SK-N-SH treated with all-trans-retinoic acid at 6 μM for 48 hours (cell line): ENCODE measurements around the gene FRMD1.

Experiments
- ATAC-seq: fragments of 200-7000 bp; cut with Tn5 transposase; 3 replicates; pipeline ENCODE4 v1.9.1; 2020; ENCODE audit warnings: mild to moderate bottlenecking, moderate library complexity
- ARNTL ChIP-seq: fragments of 450-650 bp; formaldehyde crosslinking; IDR thresholded peaks from 2 replicates; pipeline ENCODE4 v1.5.0; 2020; ENCODE audit warnings: low read depth, mild to moderate bottlenecking, moderate library complexity, borderline replicate concordance
- BACH2 ChIP-seq: fragments of 250-450 bp; sonication (Bioruptor Pico); IDR thresholded peaks from 2 replicates; pipeline ENCODE4 v1.9.0; 2021; ENCODE audit warnings: mild to moderate bottlenecking, borderline replicate concordance
- CSDC2 ChIP-seq: fragments of 250-450 bp; sonication (Bioruptor Pico); IDR thresholded peaks from 2 replicates; pipeline ENCODE4 v1.5.0; 2020; ENCODE audit warnings: mild to moderate bottlenecking, moderate library complexity
- ESRRG ChIP-seq: fragments of 250-450 bp; sonication (Bioruptor Pico); IDR thresholded peaks from 2 replicates; pipeline ENCODE4 v1.6.1; 2021; ENCODE audit warnings: mild to moderate bottlenecking
- GLIS3 ChIP-seq: fragments of 250-450 bp; sonication (Bioruptor Pico); IDR thresholded peaks from 2 replicates; pipeline ENCODE4 v1.5.0; 2020; ENCODE audit warnings: mild to moderate bottlenecking, moderate library complexity
- ISL1 ChIP-seq: fragments of 250-450 bp; sonication (Bioruptor Pico); IDR thresholded peaks from 2 replicates; pipeline ENCODE4 v2.1.2; 2022; ENCODE audit warnings: mild to moderate bottlenecking, moderate library complexity
- OSR1 ChIP-seq: fragments of 250-450 bp; sonication (Bioruptor Pico); IDR thresholded peaks from 2 replicates; pipeline ENCODE4 v1.8.0; 2022; ENCODE audit warnings: moderate library complexity, mild to moderate bottlenecking, inconsistent platforms
- PATZ1 ChIP-seq: fragments of 250-450 bp; sonication (Bioruptor Pico); IDR thresholded peaks from 2 replicates; pipeline ENCODE4 v1.8.0; 2020; ENCODE audit warnings: mild to moderate bottlenecking, moderate library complexity, borderline replicate concordance
- POU6F1 ChIP-seq: fragments of 250-450 bp; sonication (Bioruptor Pico); IDR thresholded peaks from 2 replicates; pipeline ENCODE4 v1.8.0; 2021; ENCODE audit warnings: low read depth, mild to moderate bottlenecking, moderate library complexity, borderline replicate concordance
- PPARA ChIP-seq: fragments of 250-450 bp; sonication (Bioruptor Pico); IDR thresholded peaks from 2 replicates; pipeline ENCODE4 v1.5.0; 2020; ENCODE audit warnings: mild to moderate bottlenecking, borderline replicate concordance
- RARB ChIP-seq: fragments of 250-450 bp; sonication (Bioruptor Pico); IDR thresholded peaks from 2 replicates; pipeline ENCODE4 v1.8.0; 2021; ENCODE audit warnings: mild to moderate bottlenecking, moderate library complexity
- SNAI2 ChIP-seq: fragments of 250-450 bp; sonication (Bioruptor Pico); IDR thresholded peaks from 2 replicates; pipeline ENCODE4 v1.5.0; 2020; ENCODE audit warnings: mild to moderate bottlenecking, moderate library complexity
- TCF4 ChIP-seq: fragments of 250-450 bp; sonication (Bioruptor Pico); IDR thresholded peaks from 2 replicates; pipeline ENCODE4 v1.8.0; 2021; ENCODE audit warnings: mild to moderate bottlenecking, moderate library complexity, borderline replicate concordance
- TOX ChIP-seq: fragments of 250-450 bp; sonication (Bioruptor Pico); IDR thresholded peaks from 2 replicates; pipeline ENCODE4 v1.8.0; 2021; ENCODE audit warnings: mild to moderate bottlenecking, moderate library complexity, borderline replicate concordance
- TSHZ2 ChIP-seq: fragments of 250-450 bp; sonication (Bioruptor Pico); IDR thresholded peaks from 2 replicates; pipeline ENCODE4 v1.5.0; 2020; ENCODE audit warnings: mild to moderate bottlenecking, moderate library complexity
- ZC3H10 ChIP-seq: fragments of 250-450 bp; sonication (Bioruptor Pico); IDR thresholded peaks from 2 replicates; pipeline ENCODE4 v1.5.1; 2021; ENCODE audit warnings: mild to moderate bottlenecking, moderate library complexity
- ZFP3 ChIP-seq: fragments of 250-450 bp; sonication (Bioruptor Pico); IDR thresholded peaks from 2 replicates; pipeline ENCODE4 v1.5.0; 2020; ENCODE audit warnings: mild to moderate bottlenecking, moderate library complexity
- ZNF565 ChIP-seq: fragments of 450-650 bp; formaldehyde crosslinking; conservative IDR thresholded peaks from 2 replicates; pipeline ENCODE4 v1.5.0; 2020; ENCODE audit warnings: low read depth, mild to moderate bottlenecking, moderate library complexity
- ZNF70 ChIP-seq: fragments of 450-650 bp; formaldehyde crosslinking; IDR thresholded peaks from 2 replicates; pipeline ENCODE4 v1.5.0; 2020; ENCODE audit warnings: mild to moderate bottlenecking, moderate library complexity

The FRMD1 gene

GRCh38 chr6:168021581-168021980, 57.4 kb downstream of the FRMD1 start (continued):
- TF ChIP-seq SNAI2 (CRISPR knock-in tag) (no peak), PPARA (CRISPR knock-in tag) (no peak)
- TF ChIP-seq, all 23 proteins: peak for 0

- TF ChIP-seq GLIS3 (no peak), BACH2 (no peak), ARNTL (CRISPR knock-in tag) (no peak), RARB (CRISPR knock-in tag) (no peak), TSHZ2 (CRISPR knock-in tag) (no peak), ESRRG (CRISPR knock-in tag) (no peak), ZNF70 (CRISPR knock-in tag) (no peak), ISL1 (no peak), ZFP3 (no peak), SNAI2 (CRISPR knock-in tag) (no peak), POU6F1 (CRISPR knock-in tag) (no peak), OSR1 (CRISPR knock-in tag) (no peak)
Measured at GRCh38 chr6:168020242-168020641, 58.8 kb downstream of the FRMD1 start.

GRCh38 chr6:168018664-168019063, 60.3 kb downstream of the FRMD1 start:
- ATAC-seq = no peak
- TF ChIP-seq TSHZ2 (CRISPR knock-in tag) (no peak), RARB (CRISPR knock-in tag) (no peak), POU6F1 (CRISPR knock-in tag) (no peak), ESRRG (CRISPR knock-in tag) (no peak), PPARA (CRISPR knock-in tag) (no peak), PATZ1 (no peak), TCF4 (CRISPR knock-in tag) (no peak), OSR1 (CRISPR knock-in tag) (no peak), SNAI2 (CRISPR knock-in tag) (no peak), CSDC2 (CRISPR knock-in tag) (no peak)

More at GRCh38 chr6:168020242-168020641, 58.8 kb downstream of the FRMD1 start:
- ATAC-seq = no peak

- TF ChIP-seq ESRRG (CRISPR knock-in tag) (no peak), SNAI2 (CRISPR knock-in tag) (no peak), PATZ1 (no peak), ZNF565 (CRISPR knock-in tag) (no peak), TOX (CRISPR knock-in tag) (no peak), ZC3H10 (CRISPR knock-in tag) (no peak), ISL1 (no peak), POU6F1 (CRISPR knock-in tag) (no peak), OSR1 (CRISPR knock-in tag) (no peak)
Measured at GRCh38 chr6:168017629-168018028, 61.4 kb downstream of the FRMD1 start.

More at GRCh38 chr6:168017629-168018028, 61.4 kb downstream of the FRMD1 start:
- ATAC-seq = no peak
